ENCODE results near the gene LRFN3.

- no peak for TF ChIP-seq CTCF (IDR thresholded peaks at IDR 0.05)
- TF ChIP-seq EZH2 (IDR thresholded peaks at IDR 0.05; ENCODE audit: borderline replicate concordance, insufficient read depth, low read depth, low read length, poor library complexity, severe bottlenecking), result no peak
These were observed 1.4 kb downstream of the LRFN3 start for GRCh38 chr19:35937345-35938281.
